ENCODE results near the gene USP36. TPM values are rescaled to one million over a fixed set of nuclear protein-coding genes. Genes with fewer than 3 reads are reported as not detected.
"Not testable (repeated sequence)": the region's sequence is repeated elsewhere in the genome, so short reads cannot be mapped to it uniquely, and the experiment has no call there.

USP36 gene
- total and polyA plus RNA-seq, 7 donors, result 14.0 to 40.5 (median 24.2) TPM

DNA sequence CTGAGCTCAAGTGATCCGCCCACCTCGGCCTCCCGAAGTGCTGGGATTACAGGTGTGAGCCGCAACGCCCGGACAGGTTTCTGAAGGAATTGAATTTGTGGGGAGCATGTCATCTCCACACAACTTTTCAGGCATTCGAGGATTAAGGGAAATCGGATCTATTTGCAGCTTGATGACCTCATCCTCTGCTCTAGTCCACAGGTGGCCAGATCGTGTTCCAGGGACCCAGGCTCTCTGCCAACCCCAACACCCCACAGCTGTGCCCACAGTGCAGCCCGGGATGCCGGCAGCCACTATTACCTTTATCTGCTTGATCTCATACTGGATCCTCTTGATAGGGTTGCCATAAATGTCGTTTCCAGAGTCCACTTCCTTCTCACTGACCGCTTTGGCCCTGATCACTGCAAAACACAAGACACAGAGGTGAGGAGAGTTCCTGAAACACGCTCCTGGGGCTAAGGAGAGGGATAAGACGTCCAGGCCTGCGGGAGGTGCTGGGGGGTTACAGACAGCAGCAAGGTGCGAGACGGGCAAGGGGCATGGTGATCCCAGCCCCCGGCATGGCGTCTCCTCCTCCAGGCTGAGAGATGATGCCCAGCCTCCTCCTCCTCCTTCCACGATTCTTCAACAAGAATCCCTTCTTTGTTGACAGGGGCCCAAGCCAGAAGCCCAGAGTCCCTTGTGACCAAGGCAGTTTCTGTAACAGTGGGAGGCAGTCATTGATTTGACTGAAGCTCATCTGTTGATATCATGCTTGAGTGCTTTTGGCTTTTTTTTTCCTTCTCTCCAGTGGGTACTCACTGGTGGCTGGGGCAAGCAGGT lies 33.1 kb upstream of the USP36 start:
- Histone ChIP-seq H3K27ac (peak overlapping the region; percentile 61), H3K27me3 (ENCODE audit: insufficient read depth in 3 of 3, low read length in 2 of 3) (no peaks in the 10 kb centered on the region), H3K4me1 (peaks cover 37% of the 10 kb centered on the region), H3K4me3 (no peak overlapping the region), H3K36me3 (ENCODE audit: insufficient read depth in 1 of 2, low read depth in 1 of 2) (peaks cover 0 to 11% of the 10 kb centered on the region in 2 donors), H3K9me3 (no peaks in the 10 kb centered on the region)
- TF ChIP-seq, protein P1, sequence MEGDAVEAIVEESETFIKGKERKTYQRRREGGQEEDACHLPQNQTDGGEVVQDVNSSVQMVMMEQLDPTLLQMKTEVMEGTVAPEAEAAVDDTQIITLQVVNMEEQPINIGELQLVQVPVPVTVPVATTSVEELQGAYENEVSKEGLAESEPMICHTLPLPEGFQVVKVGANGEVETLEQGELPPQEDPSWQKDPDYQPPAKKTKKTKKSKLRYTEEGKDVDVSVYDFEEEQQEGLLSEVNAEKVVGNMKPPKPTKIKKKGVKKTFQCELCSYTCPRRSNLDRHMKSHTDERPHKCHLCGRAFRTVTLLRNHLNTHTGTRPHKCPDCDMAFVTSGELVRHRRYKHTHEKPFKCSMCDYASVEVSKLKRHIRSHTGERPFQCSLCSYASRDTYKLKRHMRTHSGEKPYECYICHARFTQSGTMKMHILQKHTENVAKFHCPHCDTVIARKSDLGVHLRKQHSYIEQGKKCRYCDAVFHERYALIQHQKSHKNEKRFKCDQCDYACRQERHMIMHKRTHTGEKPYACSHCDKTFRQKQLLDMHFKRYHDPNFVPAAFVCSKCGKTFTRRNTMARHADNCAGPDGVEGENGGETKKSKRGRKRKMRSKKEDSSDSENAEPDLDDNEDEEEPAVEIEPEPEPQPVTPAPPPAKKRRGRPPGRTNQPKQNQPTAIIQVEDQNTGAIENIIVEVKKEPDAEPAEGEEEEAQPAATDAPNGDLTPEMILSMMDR (IDR thresholded peaks at IDR 0.05), result no peak
- intact Hi-C loops (cut with DNase I), result no loop called here
- ATAC-seq (peak; percentile 85 to 94 (median 90)), DNase-seq (peak; percentile 55 to 83)
- 20 to 31% (median 23%) methylated on average over 21 of the region's 21 CpGs for WGBS, 3 donors

DNA sequence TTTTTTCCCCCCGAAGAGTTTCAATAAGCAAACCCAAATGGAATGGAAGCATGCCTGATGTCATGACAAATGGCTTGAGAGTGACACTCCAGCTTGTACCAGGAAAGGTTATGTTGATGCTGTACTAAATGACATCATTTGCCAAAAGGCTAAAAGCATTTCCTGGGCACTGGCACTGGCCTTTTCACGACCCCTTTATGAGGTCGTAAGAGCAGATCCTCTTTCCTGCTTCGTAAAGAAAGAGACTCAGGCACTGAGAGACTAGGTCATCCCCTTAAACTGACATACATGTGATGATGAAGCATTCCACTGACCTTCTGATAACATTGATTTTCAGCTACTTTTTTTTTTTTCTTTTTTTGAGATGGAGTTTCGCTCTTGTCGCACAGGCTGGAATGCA lies 31.9 kb upstream of the USP36 start:
- TF ChIP-seq, protein P1 (IDR thresholded peaks at IDR 0.05), result no peak
- intact Hi-C loops (cut with DNase I), result no loop called here
- H3K9me3 ChIP-seq, result no peaks in the 10 kb centered on the region
- no peak overlapping the region for H3K27ac ChIP-seq
- 69 to 76% (median 73%) methylated on average over 6 of the region's 6 CpGs for WGBS, 3 donors
- ATAC-seq (no peak), DNase-seq (no peak)
- peaks cover 37% of the 10 kb centered on the region for H3K4me1 ChIP-seq
- H3K36me3 ChIP-seq (ENCODE audit: insufficient read depth in 1 of 2, low read depth in 1 of 2), result peaks cover 0 to 11% of the 10 kb centered on the region in 2 donors
- no peaks in the 10 kb centered on the region for H3K27me3 ChIP-seq (ENCODE audit: insufficient read depth in 3 of 3, low read length in 2 of 3)
- no peak overlapping the region for H3K4me3 ChIP-seq

DNA sequence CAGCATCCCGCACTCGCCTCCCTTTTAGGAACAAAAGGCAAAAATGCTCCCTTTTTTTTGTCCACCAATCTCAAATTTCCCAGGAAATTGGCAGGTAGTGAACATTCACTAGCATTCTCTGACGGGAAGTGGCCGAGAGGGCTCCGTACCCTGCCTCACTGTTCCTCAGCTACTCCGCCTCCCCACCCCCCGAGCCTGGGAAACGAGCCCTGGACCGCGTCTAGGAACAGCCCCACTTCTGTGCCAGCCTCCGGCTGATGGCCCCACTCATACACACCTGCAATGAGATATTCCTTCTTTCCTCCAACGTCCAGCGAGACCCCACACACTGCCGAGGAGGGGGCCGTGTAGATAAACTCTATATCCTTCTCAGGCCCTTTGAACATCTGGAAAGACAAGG lies 30.0 kb upstream of the USP36 start:
- Histone ChIP-seq H3K4me1 (peaks cover 24% of the 10 kb centered on the region), H3K4me3 (no peak overlapping the region), H3K27ac (no peak overlapping the region), H3K36me3 (ENCODE audit: insufficient read depth in 1 of 2, low read depth in 1 of 2) (peaks cover 0 to 11% of the 10 kb centered on the region in 2 donors), H3K9me3 (no peaks in the 10 kb centered on the region), H3K27me3 (ENCODE audit: insufficient read depth in 3 of 3, low read length in 2 of 3) (no peaks in the 10 kb centered on the region)
- TF ChIP-seq, protein P1 (IDR thresholded peaks at IDR 0.05), result no peak
- ATAC-seq, result no peak
- peak in 1 of 2 donors; percentile 40 for DNase-seq
- intact Hi-C loops (cut with DNase I), result no loop called here
- WGBS, 3 donors, result 78 to 82% (median 79%) methylated on average over 15 of the region's 15 CpGs

DNA sequence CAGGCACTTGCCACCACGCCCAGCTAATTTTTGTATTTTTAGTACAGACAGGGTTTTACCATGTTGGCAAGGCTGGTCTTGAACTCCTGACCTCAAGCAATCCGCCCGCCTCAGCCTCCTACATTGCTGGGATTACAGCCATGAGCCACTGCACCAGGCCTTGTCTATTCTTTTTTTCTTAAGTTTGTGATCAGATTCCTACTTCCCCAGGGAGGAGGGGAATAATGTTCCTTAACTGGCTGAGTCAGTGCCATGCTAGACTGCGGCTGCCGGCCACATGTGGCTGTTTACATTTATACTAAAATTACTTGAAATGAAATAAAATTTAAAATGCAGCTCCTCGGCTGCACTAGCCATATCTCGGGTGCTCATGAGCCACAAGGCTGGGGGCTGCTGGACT lies 27.8 kb upstream of the USP36 start:
- H3K9me3 ChIP-seq, result no peaks in the 10 kb centered on the region
- DNase-seq (peak in 1 of 2 donors; percentile 5), ATAC-seq (no peak)
- peaks cover 2% of the 10 kb centered on the region for H3K4me1 ChIP-seq
- no peak overlapping the region for H3K4me3 ChIP-seq
- H3K27me3 ChIP-seq (ENCODE audit: insufficient read depth in 3 of 3, low read length in 2 of 3), result no peaks in the 10 kb centered on the region
- TF ChIP-seq, protein P1 (IDR thresholded peaks at IDR 0.05), result no peak
- no peak overlapping the region for H3K27ac ChIP-seq
- WGBS, 3 donors, result 74 to 87% (median 77%) methylated on average over 7 of the region's 7 CpGs
- peaks cover 0 to 11% of the 10 kb centered on the region in 2 donors for H3K36me3 ChIP-seq (ENCODE audit: insufficient read depth in 1 of 2, low read depth in 1 of 2)
- intact Hi-C loops (cut with DNase I), result no loop called here

DNA sequence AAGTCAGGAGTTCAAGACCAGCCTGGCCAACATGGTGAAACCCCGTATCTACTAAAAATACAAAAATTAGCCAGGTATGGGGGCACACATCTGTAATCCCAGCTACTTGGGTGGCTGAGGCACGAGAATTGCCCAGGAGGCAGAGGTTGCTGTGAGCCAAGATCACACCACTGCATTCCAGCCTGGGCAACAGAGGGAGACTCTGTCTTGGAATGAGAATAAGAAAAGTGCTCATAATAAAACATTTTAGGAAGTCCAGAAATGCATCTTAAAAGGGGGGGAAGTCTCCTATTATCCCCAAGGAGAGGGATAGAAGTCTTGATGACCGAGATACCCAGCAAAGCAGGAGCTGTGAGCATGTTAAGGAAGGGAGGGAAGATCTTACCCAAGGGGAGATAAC lies 26.4 kb upstream of the USP36 start:
- WGBS, 3 donors, result 80 to 87% (median 87%) methylated on average over 3 of the region's 3 CpGs
- not testable (repeated sequence) for H3K27ac ChIP-seq

More for the DNA sequence above, 26.4 kb upstream of the USP36 start:
- H3K4me3 ChIP-seq; intact Hi-C loops (cut with DNase I); H3K9me3 ChIP-seq; ATAC-seq; H3K27me3 ChIP-seq (ENCODE audit: insufficient read depth in 3 of 3, low read length in 2 of 3); H3K4me1 ChIP-seq; DNase-seq: not testable (repeated sequence)
- H3K36me3 ChIP-seq (ENCODE audit: insufficient read depth in 1 of 2, low read depth in 1 of 2), result peaks cover 0 to 11% of the 10 kb centered on the region in 2 donors
